HG03064 (cell line): ENCODE data around the gene FERMT1.

ENCODE experiments used
- ATAC-seq: cut with Tn5 transposase; IDR thresholded peaks from one replicate; pipeline ENCODE4 v1.9.1; 2021; ENCODE audit warnings: low read depth; ENCODE audit not compliant: unreplicated experiment

Gene FERMT1, protein sequence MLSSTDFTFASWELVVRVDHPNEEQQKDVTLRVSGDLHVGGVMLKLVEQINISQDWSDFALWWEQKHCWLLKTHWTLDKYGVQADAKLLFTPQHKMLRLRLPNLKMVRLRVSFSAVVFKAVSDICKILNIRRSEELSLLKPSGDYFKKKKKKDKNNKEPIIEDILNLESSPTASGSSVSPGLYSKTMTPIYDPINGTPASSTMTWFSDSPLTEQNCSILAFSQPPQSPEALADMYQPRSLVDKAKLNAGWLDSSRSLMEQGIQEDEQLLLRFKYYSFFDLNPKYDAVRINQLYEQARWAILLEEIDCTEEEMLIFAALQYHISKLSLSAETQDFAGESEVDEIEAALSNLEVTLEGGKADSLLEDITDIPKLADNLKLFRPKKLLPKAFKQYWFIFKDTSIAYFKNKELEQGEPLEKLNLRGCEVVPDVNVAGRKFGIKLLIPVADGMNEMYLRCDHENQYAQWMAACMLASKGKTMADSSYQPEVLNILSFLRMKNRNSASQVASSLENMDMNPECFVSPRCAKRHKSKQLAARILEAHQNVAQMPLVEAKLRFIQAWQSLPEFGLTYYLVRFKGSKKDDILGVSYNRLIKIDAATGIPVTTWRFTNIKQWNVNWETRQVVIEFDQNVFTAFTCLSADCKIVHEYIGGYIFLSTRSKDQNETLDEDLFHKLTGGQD

DNA sequence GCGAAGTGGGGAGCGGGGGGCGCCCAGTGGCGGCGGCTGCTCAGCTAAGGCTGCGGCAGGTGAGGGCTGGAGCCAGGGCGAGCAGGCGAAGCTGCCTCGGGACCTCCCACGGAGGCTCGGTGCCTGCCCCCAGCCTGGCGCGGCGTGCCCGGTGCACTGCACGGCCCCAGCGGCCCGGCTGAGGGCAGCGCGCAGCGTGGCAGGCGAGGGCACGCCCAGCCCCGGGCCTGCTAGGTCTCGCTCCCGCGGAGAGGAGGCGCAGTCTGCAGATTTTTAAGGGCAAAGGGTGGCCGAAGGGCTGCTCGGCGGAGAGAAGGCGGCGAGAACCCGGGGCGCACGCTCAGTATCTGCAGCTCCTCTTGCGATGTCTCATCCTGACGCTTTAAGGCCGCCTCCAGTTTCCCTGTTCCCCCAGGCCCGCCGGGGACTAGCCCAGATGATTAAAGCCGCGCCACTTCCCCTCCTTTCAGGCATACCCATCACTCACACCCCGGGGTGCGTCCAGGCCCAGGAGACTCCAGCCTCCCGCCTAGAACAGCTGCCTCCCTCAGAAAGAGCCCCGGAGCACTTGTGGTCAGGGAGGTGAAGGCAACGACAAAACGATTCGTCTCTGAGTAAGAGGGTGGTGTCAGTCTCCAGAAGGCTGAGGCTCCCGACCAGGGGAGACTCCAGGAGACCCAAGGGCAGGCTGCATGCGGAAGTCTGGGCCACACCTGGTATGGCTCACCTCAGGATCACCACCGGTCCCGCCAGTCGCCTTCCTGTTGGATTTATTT, at the start of gene FERMT1:
FERMT1 (minus strand) TSS at position 158 of the 776 bp plus-strand sequence. CDS start 3,476 bp downstream, outside the sequence.
- ATAC-seq, result no peak

DNA sequence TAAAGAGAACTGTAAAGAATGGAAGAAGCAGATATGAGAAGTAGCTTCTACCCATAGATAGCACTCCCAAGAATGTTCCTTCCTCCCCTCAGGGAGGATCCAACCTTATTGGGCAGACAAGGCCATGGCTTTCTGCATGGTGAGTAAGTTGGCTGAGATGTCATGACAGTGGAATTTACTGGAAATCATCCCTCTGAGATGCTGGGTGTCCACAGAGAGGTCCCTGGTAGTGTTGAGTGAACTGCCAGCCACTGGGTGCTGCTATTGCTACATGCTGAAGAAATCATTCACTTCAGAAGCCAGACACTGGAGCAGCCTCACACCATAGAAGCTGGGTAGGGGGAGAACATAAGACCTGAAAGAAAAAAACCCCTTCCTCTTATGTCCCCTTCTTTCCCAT, 46.4 kb upstream of the FERMT1 start:
- ATAC-seq, result no peak

DNA sequence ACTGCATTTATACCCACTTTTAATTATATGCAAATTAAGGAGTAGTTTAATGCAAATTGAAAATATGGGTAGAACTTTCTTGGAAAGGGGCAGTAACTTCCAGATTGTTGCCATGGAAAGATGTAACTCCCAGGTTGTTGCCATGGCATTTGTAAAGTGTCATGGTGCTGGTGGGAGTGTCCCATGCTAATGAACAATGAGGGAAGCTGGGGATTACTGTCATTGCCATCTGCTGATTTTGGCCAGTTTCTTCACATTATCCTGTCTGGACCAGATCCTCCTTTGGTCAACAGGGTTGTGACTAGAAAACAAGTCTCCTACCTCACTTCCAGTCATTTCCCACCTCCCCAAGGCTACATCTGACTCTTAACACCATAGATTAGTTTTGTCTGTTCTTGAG, 45.4 kb upstream of the FERMT1 start:
- ATAC-seq, result no peak

DNA sequence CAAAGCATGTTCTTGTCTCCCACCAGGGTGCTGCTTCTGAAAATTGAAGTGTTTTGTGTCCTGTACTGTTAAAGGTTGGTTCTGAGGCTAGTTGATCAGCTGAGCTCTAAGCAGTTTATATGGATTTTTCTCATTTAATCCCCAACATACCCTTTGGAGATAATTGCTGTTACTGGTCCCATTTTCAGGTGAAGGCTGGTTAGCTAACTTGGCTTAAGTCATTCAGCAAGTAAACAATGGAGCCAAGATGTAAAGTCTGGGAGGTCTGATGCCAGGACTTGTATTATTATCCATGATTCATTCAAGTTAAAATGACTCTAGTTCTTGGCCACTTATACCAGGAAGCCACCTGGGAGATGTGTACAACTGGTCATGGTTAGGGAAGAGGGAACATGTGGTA, 42.5 kb upstream of the FERMT1 start:
- no peak for ATAC-seq

DNA sequence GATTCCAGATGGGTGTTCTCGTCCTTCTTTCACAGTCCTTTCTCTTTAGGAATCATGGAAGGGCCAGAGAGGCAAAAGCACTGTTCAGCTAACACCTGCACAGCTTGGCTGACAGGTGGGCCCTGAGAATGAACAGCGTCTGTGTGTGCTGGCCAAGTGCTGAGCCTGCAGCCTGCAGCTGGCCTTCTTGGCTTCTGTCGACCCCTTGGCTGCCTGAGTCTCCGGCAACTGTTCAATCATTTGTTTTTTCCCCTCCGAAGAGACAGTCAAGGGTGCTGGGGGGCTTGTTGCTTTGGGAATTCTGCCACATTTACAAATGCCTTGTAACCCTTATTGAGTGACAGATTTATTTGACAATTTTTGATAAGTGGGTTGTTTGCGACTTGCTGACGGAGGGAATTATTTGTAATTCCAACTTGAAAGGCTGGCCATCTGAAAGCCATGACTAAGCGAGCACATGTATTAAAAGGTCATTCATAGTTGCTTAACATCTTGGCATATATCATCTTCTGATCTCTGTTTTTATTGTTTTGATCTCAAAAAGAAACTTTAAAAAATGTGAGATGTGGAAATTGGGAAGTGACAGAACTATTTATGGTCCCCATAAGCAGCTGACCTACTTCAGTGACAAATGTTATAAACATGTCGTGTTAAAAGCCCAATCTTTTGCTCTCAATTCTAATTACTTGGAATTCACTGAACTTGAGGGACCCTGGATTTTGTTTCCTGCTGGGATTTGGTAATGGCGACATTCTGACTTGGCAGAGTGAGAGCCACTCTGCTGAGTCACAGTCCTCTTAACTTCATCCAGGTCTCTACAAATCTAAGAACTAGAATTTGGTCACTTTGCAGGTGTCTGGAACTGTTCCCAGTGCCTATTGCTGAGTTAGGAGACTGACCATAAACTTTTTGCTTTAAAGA, 41.9 kb upstream of the FERMT1 start:
- ATAC-seq, result no peak

DNA sequence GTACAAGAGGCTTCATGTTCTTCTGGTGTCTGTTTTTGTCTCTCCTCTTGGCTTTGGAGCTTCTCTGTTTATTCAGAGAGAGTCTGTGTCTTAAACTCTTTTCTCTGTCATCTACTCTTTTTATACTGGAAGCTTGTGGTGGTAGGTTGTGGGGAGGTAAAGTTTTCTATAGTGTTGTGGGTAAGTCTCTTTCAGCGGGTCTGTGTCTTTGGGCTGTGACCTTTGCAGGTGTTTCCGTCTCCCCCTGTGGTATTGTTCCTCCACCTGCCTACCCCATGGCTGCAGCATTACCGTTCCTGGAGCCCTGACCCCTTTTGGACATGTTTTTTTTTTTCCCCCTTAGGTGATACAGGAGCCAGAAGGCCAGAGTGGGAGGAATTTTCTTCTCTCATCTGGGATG, 37.9 kb upstream of the FERMT1 start:
- no peak for ATAC-seq

DNA sequence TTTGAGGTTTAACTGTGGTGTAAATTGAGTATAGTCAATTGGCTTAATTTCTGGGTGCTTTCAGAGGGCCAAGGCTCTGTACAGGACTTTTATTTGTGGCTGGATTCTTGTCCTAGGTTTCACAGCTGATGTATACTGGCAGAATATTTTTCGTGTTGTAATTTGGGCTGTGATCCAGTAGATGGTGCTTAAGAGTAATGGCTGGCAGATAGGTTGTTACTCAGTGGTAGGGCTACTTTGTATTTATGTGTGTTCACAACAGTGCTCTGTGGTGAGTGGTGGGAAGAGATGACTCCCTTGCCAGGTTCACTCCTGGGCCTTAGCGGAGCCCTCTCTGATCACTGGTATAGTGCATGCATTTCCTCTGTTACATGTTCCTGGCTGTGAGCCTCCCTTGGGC, 34.5 kb upstream of the FERMT1 start:
- no peak for ATAC-seq

DNA sequence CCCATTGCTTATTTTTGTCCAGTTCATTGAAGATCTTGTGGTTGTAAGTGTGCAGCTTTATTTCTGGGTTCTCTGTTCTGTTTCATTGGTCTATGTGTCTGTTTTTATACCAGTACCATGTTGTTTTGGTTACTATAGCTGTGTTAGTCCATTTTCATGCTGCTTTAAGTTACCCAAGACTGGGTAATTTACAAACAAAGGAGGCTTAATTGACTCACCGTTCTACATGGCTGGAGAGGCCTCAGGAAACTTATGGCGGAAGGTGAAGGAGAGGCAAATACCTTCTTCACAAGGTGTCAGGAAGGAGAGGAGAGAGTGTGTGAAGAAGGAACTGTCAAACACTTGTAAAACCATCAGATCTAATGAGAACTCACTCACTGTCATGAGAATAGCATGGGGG, 29.9 kb upstream of the FERMT1 start:
- no peak for ATAC-seq

DNA sequence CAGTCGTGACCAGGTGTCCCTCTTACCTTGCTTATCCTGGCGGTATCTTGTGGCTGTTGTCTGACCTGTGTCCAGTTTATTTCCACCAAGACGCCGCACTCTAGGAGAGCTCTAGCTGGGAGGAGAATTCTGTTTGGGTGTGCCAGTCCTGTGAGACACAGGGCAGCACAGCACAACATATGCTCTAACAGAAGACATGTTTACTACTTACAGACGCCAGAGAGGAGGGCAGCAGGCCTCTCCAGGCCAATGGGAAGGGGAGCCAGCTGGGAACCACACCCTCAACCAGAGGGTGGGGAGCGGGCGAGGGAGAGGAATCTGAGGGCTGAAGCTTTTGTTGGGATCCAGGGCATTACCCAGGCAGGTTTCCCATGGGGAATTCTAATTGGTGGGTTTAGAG, 25.2 kb upstream of the FERMT1 start:
- ATAC-seq, result no peak

DNA sequence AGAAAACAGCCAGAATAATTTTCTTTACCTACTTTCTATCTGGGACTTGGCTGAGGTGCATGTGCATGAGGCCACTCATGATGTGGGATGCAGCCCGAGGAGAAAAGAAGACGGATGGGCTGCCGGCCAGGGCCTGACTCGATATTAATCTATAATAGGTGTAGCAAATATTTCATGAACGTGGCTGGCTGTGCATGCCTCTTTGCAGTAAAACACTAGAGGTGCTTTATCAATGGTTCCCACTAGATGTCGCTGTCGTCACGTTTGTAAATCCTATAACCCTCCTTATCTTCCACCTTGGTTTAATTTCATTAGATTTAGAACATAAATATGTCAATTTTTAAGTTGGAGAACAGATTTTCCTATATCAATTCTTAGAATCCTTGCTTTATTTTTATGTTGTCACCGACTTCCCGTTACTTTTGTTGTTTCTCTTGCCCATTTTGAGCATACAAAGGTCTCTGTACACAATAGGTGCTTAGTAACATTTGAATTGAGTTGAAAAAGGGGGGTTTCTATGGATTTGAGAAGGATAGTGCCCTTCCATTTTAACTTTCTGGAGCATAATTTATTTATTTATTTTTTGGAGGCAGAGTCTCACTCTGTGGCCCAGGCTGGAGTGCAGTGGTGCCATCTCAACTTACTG, 19.6 kb upstream of the FERMT1 start:
- peak; percentile 76 for ATAC-seq

DNA sequence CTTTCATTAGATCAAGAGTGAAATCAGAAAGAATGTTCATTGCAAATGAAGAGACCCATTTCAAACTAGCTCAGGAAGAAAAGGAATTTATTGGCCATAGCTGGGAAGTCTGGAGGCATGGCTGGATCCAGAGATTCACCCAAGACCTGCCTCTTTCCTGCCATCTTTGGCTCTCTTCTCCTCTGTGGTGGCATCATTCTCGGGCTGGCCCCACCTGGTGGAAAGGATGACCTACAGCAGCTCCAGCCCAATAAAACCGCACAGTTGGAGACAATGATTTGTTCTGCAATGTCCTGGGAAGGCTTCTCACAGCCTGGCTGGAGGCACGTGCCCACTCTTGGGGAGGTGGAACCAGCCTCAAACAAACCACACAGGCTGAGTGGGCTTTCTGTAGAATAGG, 18.1 kb upstream of the FERMT1 start:
- no peak for ATAC-seq

DNA sequence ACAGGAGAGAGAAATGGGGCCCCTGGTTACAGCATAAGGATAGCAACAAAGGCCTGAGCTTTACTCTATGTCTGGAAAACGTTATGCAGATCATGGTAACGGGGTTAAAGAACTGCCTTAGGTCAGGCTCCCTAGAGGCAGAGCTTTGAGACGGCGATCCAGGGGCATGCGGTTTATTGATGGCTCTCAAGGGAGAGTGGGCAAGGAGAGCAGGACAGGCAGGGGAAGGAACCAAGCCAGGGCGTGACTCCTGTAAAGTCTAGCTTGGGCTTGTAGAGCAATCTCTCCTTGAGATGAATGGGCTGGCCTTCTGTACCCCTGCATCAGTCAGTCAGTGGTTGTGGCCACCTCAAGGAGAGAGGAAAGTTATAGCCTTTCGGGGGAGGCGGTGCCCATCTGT, 12.5 kb upstream of the FERMT1 start:
- no peak for ATAC-seq

DNA sequence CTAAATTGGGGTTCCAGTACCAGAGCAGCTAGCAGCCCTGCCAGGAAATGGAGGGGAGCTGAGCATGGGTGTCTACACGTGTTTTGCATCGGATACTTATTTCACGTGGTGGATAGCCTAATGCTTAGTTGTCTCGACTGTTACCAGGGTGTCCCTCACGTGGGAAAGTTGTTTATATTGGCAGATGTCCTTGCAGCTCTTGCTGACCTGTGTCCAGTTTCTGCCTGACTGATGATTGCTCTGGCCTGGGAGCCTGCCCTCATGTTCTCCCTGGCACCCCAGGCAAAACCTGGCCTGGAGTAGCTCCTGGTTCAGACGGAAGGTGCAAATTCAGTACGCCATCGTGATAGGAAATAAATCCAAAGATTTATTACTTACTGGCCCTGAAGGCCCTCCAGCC, 11.8 kb upstream of the FERMT1 start:
- ATAC-seq, result no peak

DNA sequence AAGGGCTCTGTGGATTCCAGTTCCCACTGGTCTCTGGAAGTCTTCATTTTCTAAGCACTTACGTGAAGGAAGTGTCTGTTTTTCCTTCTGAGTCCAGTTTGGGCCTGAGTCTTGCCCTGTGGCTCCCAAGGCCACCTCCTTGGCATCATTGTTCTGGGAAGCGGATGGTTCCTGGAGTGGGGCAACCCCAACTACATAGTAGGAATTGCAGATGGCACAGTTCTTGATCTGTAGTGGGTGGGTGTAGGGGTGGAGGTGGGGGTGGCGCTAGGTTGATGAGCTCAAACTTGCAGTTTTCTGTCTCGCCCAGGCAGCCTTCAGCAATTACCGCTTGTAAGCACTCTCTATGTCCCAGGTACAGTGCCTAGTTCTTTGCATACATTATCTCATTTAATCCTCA, 7.2 kb upstream of the FERMT1 start:
- ATAC-seq, result no peak

DNA sequence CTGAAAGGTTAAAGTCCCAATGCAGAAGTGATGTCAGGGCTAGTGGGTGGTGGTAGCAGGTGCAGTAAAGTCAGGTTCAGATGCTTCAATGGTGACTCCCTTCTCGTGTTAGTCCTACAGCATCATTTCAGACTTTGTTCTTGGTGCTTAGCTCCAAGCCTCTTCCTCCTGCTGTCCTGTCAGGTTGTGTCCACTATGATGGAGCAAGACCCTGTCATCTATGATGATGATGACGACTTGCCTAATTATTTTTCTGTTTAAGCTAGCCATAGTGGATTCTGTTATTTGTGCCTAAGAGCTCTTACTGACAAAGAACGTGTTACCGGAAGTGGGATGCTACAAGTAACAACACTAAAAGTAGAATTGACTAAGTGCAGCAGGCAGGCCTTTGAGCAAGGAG, 5.0 kb upstream of the FERMT1 start:
- no peak for ATAC-seq

DNA sequence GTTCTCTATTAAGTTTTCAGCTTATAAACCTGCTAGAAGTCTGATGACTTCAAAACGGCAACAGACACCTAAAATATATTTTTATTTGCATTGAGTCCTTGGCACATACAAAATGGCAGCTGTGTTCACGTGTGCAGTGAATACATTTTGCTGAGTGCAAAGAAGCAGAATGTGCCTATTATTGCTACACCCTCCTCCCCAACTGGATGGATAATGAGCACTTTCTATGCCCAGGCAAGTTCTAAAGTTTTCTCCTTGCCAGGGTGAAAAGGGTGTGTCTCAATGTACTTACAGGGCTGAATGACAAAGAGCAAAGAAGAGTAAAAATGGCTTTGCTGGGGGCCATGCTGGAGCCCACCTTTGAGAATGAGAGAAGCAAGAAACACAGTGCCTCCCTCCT, 4.0 kb upstream of the FERMT1 start:
- no peak for ATAC-seq

DNA sequence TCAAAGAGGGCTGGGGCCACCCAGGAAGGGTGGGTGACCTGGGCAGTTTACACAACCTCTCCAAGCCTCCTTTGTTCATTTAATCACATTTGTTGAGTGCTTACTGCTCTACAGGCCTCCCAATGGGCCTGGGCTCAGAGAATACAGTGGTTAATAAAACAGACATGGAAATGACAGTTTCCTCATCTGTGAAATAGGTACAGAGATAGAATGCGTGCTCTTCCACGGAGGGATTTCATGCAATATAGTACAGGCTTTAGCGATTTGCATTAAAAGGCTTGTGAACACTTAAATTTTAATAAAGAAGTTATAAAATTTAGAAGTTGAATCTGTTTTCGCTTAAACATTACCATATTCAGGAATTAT, 802 bp upstream of the FERMT1 start:
- ATAC-seq, result no peak

DNA sequence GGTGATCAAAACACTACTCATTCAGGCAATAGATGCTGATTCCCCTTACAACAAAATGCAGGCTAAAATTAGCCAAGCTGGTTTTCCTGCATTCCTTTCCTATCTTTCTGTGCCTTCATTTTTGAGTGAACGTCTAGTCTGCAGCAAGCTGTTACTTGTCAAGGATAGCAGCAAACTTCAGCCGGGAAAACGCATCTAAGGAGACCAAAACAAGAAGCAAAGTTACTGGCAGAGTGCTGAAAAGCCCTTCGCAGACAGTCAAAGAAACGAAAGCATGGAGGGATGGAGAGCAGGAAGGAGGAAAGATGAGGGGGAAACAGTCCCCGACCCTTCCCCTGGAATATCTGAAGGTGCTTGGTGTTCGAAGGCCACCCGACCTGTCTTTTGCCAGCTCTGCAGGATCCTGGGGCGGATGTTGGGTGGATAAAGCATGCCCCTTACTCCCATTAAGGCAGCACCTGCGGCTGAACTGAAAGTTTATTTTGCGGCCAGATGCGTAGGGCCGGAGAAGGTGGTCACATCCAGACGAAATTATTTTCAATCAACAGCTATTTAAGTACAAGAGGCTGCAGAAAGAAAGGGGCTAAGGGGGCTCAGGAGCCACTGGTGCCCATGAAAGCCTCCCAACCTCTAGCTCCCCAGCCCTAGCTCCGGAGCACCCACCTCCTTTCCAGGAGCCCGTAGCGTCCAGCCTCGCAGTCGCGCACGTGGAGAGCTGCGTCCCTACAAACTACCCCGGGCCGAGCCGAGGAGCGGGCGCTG, 538 bp downstream of the FERMT1 start:
- ATAC-seq, result no peak

DNA sequence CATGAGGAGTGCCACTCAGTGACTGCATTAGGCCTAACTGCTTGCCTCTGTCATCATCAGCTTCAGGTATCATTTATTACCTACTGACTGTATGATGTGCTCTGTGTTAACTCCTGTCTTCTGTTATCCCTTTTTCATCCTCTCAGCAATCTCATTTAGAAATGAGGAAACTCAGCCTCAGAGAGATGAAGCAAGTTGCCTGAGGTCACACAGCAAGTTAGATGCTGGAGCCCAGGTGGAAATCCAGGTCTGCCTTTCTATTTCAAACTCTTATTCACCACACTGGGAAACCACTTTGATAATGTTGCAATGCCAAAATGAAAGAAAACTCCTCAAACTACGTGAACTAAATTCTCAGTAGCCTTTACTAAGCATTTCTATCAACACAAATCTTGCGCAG, 1.3 kb downstream of the FERMT1 start:
- no peak for ATAC-seq
